Type B pancreatic cell (in vitro differentiated cells): ENCODE data around the gene PLD6. TPM values are rescaled to one million over a fixed set of nuclear protein-coding genes. Genes with fewer than 3 reads are reported as not detected.

Experiments used
- DNase-seq: peaks from one replicate; pipeline ENCODE4 v3.0.0; 2021; ENCODE audit warnings: mixed read lengths; ENCODE audit not compliant: unreplicated experiment; ENCODE audit errors: extremely low spot score
- H3K27ac Mint-ChIP-seq: 2 replicates; pipeline ENCODE4 v1.8.0; 2021; ENCODE audit warnings: mild to moderate bottlenecking, mixed read lengths
- H3K27me3 Mint-ChIP-seq: 2 replicates; pipeline ENCODE4 v1.8.0; 2021; ENCODE audit warnings: mixed read lengths
- H3K36me3 Mint-ChIP-seq: 2 replicates; pipeline ENCODE4 v1.8.0; 2021; ENCODE audit warnings: mixed read lengths
- H3K4me1 Mint-ChIP-seq: one replicate; pipeline ENCODE4 v1.8.0; 2021; ENCODE audit warnings: mixed read lengths; ENCODE audit not compliant: unreplicated experiment
- H3K4me3 Mint-ChIP-seq: 2 replicates; pipeline ENCODE4 v1.8.0; 2021; ENCODE audit warnings: mild to moderate bottlenecking, mixed read lengths
- H3K9me3 Mint-ChIP-seq: 2 replicates; pipeline ENCODE4 v1.8.0; 2021; ENCODE audit warnings: mixed read lengths
- total RNA-seq: library from RNA; stranded (reverse); gene quantifications from 2 replicates; pipeline ENCODE4 v1.2.1, GENCODE V29; 2021; ENCODE audit warnings: low replicate concordance
- TF ChIP-seq, protein P1 (sequence below): fragments of 200-600 bp; sonication (generic); conservative IDR thresholded peaks from 2 replicates; pipeline ENCODE4 v1.5.0; 2021; ENCODE audit warnings: antibody characterized with exemption, mild to moderate bottlenecking

The PLD6 gene
- total RNA-seq, 1 donor from 2014 or later = 1.5 TPM

GRCh38 chr17:17156107-17156506 is 50.0 kb downstream of the PLD6 start:
- Mint-ChIP-seq H3K27me3 (no peaks in the 10 kb centered on the region), H3K9me3 (no peaks in the 10 kb centered on the region), H3K36me3 (peaks cover 3% of the 10 kb centered on the region), H3K4me1 (no peaks in the 10 kb centered on the region), H3K4me3 (no peak overlapping the region), H3K27ac (no peak overlapping the region)
- DNase-seq = no peak
- TF ChIP-seq, protein P1, sequence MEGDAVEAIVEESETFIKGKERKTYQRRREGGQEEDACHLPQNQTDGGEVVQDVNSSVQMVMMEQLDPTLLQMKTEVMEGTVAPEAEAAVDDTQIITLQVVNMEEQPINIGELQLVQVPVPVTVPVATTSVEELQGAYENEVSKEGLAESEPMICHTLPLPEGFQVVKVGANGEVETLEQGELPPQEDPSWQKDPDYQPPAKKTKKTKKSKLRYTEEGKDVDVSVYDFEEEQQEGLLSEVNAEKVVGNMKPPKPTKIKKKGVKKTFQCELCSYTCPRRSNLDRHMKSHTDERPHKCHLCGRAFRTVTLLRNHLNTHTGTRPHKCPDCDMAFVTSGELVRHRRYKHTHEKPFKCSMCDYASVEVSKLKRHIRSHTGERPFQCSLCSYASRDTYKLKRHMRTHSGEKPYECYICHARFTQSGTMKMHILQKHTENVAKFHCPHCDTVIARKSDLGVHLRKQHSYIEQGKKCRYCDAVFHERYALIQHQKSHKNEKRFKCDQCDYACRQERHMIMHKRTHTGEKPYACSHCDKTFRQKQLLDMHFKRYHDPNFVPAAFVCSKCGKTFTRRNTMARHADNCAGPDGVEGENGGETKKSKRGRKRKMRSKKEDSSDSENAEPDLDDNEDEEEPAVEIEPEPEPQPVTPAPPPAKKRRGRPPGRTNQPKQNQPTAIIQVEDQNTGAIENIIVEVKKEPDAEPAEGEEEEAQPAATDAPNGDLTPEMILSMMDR = no peak

DNA sequence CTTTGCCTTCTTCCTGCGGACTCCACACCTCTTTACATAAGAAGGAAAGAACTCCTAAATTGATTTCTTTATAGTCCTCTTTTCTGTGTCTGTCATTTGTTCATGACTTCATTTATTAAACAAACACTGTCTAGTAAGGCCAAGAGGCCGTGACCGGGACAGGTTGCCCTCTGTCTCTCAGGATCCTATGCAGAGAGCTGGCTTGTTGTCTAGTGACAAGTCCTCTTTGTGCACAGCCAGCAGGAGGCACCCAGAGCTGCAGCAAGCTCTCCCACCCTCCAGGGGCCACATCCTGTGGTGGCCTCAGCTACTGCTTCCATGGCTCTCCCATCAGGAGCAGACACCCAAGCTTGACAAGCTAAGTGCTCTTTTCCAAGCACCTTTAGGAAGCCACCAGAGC is 50.6 kb downstream of the PLD6 start:
- Mint-ChIP-seq H3K27ac (no peak overlapping the region), H3K27me3 (no peaks in the 10 kb centered on the region), H3K4me1 (no peaks in the 10 kb centered on the region), H3K9me3 (no peaks in the 10 kb centered on the region), H3K36me3 (peaks cover 3% of the 10 kb centered on the region), H3K4me3 (no peak overlapping the region)
- TF ChIP-seq, protein P1 = no peak
- DNase-seq = no peak

DNA sequence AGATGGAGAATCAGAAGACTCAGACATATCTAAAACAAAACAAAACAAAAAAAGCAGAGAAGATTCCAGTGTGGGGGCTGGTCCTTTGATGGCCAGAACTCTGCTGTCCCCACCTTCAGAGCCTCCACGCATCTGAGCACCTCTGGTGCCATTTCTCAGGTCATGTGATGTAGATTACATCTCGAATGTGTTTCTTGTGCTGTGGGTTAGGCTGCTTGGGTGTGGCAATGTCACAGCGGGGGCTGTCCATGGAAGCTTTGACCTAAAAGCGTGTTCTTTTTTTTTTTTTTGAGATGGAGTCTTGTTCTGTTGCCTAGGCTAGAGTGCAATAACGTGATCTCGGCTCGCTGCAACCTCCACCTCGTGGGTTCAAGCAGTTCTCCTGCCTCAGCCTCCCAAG is 51.2 kb downstream of the PLD6 start:
- Mint-ChIP-seq H3K36me3 (peaks cover 9% of the 10 kb centered on the region), H3K4me1 (no peaks in the 10 kb centered on the region), H3K27ac (no peak overlapping the region), H3K27me3 (no peaks in the 10 kb centered on the region), H3K9me3 (no peaks in the 10 kb centered on the region), H3K4me3 (no peak overlapping the region)
- TF ChIP-seq, protein P1 = no peak
- no peak for DNase-seq

- no peaks in the 10 kb centered on the region for H3K27me3 Mint-ChIP-seq
- no peak for DNase-seq
- H3K9me3 Mint-ChIP-seq = no peaks in the 10 kb centered on the region
- H3K4me3 Mint-ChIP-seq = no peak overlapping the region
- H3K36me3 Mint-ChIP-seq = peaks cover 12% of the 10 kb centered on the region
- H3K27ac Mint-ChIP-seq = no peak overlapping the region
- no peaks in the 10 kb centered on the region for H3K4me1 Mint-ChIP-seq
- TF ChIP-seq, protein P1 = no peak
Measured at GRCh38 chr17:17154556-17154955, 51.6 kb downstream of the PLD6 start.

DNA sequence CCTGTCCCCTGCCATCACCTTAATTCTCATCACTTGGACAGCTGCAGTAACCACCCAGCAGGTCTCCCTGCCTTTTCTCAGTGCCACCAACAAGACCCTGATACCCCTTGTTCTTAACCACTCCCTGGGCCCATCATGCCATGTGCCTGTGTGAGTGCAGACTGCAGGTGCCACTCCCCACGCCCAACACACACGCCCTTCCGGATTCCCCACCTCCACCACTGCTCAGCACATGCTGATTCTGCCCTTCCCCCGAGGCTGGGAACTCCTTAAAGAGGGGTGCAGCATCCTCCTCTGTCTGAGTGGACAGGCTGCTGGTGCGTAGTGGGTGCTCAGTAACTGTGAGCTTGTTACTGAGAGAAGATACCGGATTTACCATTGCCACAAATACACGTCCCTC is 52.4 kb downstream of the PLD6 start:
- Mint-ChIP-seq H3K27ac (no peak overlapping the region), H3K27me3 (no peaks in the 10 kb centered on the region), H3K4me3 (no peak overlapping the region), H3K4me1 (no peaks in the 10 kb centered on the region), H3K36me3 (peaks cover 12% of the 10 kb centered on the region), H3K9me3 (no peaks in the 10 kb centered on the region)
- DNase-seq = no peak
- TF ChIP-seq, protein P1 = no peak

- H3K4me1 Mint-ChIP-seq = no peaks in the 10 kb centered on the region
Measured at GRCh38 chr17:17153071-17153470, 53.1 kb downstream of the PLD6 start.

More at GRCh38 chr17:17153071-17153470, 53.1 kb downstream of the PLD6 start:
- Mint-ChIP-seq H3K27ac (no peak overlapping the region), H3K4me3 (no peak overlapping the region), H3K36me3 (peaks cover 13% of the 10 kb centered on the region), H3K27me3 (no peaks in the 10 kb centered on the region), H3K9me3 (no peaks in the 10 kb centered on the region)
- DNase-seq = no peak
- TF ChIP-seq, protein P1 = no peak
